GM10266 (cell line): ENCODE measurements around the gene THRB.

Experiments
- DNase-seq: peaks from one replicate; pipeline ENCODE4 v3.0.0; 2012; ENCODE audit errors: extremely low spot score
- TF ChIP-seq, protein P1 (sequence below): IDR thresholded peaks from 2 replicates; pipeline ENCODE4 v1.5.1; 2012; ENCODE audit warnings: mild to moderate bottlenecking, low read depth; ENCODE audit not compliant: control insufficient read depth, insufficient read depth; ENCODE audit errors: missing control alignments

THRB gene

GRCh38 chr3:24240306-24240705 lies 254.3 kb downstream of the THRB start:
- TF ChIP-seq, protein P1, sequence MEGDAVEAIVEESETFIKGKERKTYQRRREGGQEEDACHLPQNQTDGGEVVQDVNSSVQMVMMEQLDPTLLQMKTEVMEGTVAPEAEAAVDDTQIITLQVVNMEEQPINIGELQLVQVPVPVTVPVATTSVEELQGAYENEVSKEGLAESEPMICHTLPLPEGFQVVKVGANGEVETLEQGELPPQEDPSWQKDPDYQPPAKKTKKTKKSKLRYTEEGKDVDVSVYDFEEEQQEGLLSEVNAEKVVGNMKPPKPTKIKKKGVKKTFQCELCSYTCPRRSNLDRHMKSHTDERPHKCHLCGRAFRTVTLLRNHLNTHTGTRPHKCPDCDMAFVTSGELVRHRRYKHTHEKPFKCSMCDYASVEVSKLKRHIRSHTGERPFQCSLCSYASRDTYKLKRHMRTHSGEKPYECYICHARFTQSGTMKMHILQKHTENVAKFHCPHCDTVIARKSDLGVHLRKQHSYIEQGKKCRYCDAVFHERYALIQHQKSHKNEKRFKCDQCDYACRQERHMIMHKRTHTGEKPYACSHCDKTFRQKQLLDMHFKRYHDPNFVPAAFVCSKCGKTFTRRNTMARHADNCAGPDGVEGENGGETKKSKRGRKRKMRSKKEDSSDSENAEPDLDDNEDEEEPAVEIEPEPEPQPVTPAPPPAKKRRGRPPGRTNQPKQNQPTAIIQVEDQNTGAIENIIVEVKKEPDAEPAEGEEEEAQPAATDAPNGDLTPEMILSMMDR = no peak
- DNase-seq = no peak

GRCh38 chr3:24237971-24238706 lies 256.5 kb downstream of the THRB start:
- TF ChIP-seq, protein P1 = peak; percentile 75
- peak; percentile 44 for DNase-seq

GRCh38 chr3:24235121-24235520 lies 259.5 kb downstream of the THRB start:
- DNase-seq = no peak
- TF ChIP-seq, protein P1 = no peak

DNA sequence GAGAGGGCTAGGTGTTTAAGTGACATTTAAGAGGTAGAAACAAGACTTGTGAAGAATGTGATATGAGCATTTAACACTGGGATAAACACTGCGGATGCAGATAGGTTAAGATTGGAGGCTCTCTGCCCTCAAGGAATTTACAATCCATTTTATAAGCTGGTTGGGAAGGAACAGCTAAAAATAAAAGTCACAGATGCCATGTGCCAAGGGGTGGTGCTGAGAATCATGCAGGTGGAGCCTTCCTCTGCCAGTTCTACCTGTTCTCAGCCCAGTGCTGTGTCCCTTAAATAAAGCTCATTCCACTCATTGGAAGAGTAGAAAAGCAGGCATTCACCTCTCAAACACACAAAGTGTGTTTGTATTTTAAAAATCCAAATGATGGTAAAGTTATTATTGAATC lies 261.9 kb downstream of the THRB start:
- no peak for DNase-seq
- TF ChIP-seq, protein P1 = no peak

DNA sequence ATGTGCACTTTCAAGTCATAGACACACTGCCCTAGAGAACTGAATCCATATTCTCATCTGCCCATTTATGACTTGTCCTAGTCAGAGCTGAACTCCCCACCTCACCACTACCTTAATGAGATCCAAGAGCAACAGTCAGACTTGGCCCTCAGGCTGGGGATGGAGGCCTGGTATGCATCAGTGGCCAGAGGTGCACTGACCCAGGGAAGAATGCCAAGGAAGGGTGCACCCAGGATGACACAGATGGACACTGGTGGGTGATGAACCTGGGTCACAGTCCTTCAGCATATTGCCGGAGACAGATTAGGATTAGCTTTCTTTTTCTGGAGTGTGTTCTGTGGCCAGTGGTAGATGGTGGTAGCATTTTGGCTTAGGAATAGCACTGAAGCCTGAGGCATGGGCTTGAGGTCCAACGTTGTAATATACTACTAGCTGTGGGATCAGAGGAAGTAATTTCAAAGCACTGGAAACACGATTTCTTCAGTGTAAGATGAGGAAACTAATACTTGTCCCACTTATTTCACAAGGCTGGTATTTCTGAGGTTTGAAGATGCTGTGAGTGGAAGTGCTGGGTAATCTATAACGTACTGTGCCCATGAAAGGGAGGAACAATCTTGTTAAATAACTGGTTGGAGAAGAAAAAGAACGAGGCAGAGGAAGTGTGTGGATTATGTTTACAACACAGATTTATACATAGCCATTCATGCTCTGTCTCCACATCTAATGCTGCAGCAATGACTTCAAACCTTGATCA lies 265.0 kb downstream of the THRB start:
- DNase-seq = no peak
- TF ChIP-seq, protein P1 = no peak

- TF ChIP-seq, protein P1 = no peak
- DNase-seq = no peak
Measured at GRCh38 chr3:24227635-24228034, 267.0 kb downstream of the THRB start.

GRCh38 chr3:24226397-24226796 lies 268.3 kb downstream of the THRB start:
- TF ChIP-seq, protein P1 = no peak
- DNase-seq = no peak
